T-helper 2 cell treated with Interferon-gamma antibody and Interleukin-4, amounts not matched to agents 5 μg/mL and 100 μg/mL, for 36 hours (primary cell): ENCODE results near the gene IGFBP4.

Experiments used
- DNase-seq: peaks from one replicate; pipeline ENCODE4 v3.0.0; 2021; ENCODE audit warnings: low spot score
- H3K27ac Mint-ChIP-seq: one replicate; pipeline ENCODE4 v1.8.0; 2021; ENCODE audit warnings: mild to moderate bottlenecking, mixed read lengths
- H3K27me3 Mint-ChIP-seq: one replicate; pipeline ENCODE4 v1.8.0; 2021; ENCODE audit warnings: low read depth, mixed read lengths
- H3K36me3 Mint-ChIP-seq: one replicate; pipeline ENCODE4 v1.8.0; 2021; ENCODE audit warnings: low read depth, mixed read lengths
- H3K4me1 Mint-ChIP-seq: one replicate; pipeline ENCODE4 v1.8.0; 2021; ENCODE audit warnings: low read depth, mixed read lengths
- H3K4me3 Mint-ChIP-seq: one replicate; pipeline ENCODE4 v1.8.0; 2022; ENCODE audit warnings: mild to moderate bottlenecking, moderate library complexity, mixed read lengths
- H3K9me3 Mint-ChIP-seq: one replicate; pipeline ENCODE4 v1.8.0; 2021; ENCODE audit warnings: mixed read lengths

Gene IGFBP4

GRCh38 chr17:40442392-40443195, 656 bp upstream of the IGFBP4 start:
- peaks cover 13% of the 10 kb centered on the region for H3K36me3 Mint-ChIP-seq
- peaks cover 34% of the 10 kb centered on the region for H3K4me1 Mint-ChIP-seq
- peak overlapping the region; percentile 59 for H3K4me3 Mint-ChIP-seq
- no peaks in the 10 kb centered on the region for H3K9me3 Mint-ChIP-seq
- H3K27ac Mint-ChIP-seq = peak overlapping the region; percentile 55
- no peak for DNase-seq
- peaks cover 2% of the 10 kb centered on the region for H3K27me3 Mint-ChIP-seq

GRCh38 chr17:40443988-40444899, 994 bp downstream of the IGFBP4 start:
- Mint-ChIP-seq H3K27me3 (peaks cover 2% of the 10 kb centered on the region), H3K4me3 (peak overlapping the region; percentile 88), H3K4me1 (peaks cover 46% of the 10 kb centered on the region), H3K27ac (peak overlapping the region; percentile 90), H3K36me3 (peaks cover 19% of the 10 kb centered on the region), H3K9me3 (no peaks in the 10 kb centered on the region)
- peak; percentile 24 for DNase-seq

- Mint-ChIP-seq H3K9me3 (no peaks in the 10 kb centered on the region), H3K4me1 (peaks cover 49% of the 10 kb centered on the region), H3K36me3 (peaks cover 21% of the 10 kb centered on the region), H3K27me3 (peaks cover 2% of the 10 kb centered on the region), H3K4me3 (peak overlapping the region; percentile 88), H3K27ac (peak overlapping the region; percentile 90)
- no peak for DNase-seq
Observed at GRCh38 chr17:40445751-40446468, 2.7 kb downstream of the IGFBP4 start.

DNA sequence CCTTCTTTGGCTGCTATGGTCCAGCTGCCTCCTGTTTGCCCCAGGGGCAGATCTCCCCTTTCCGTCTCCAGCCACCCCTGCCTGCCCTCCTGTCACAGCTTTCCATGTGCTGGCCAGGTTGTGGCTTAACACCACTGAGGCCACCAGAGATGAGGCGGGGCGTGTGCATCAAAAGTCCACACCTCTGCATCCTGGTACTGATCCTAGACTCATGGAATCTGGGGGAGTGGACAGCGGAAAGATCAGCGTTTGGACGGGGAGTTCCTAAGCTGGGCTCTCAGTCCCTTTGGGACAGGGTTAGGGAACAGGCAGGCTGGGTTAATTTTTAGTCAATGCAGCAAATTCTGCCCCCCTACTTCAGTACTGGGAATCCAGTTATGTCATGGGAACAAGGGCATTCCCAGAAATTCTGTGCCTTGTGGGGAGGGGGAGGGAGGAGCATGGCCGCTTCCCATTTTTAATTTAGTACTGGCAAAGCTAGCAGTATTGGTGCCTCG, 3.9 kb downstream of the IGFBP4 start:
- Mint-ChIP-seq H3K27me3 (peaks cover 2% of the 10 kb centered on the region), H3K4me1 (peaks cover 48% of the 10 kb centered on the region), H3K27ac (no peak overlapping the region), H3K9me3 (no peaks in the 10 kb centered on the region), H3K4me3 (peak overlapping the region; percentile 65), H3K36me3 (peaks cover 25% of the 10 kb centered on the region)
- DNase-seq = no peak

DNA sequence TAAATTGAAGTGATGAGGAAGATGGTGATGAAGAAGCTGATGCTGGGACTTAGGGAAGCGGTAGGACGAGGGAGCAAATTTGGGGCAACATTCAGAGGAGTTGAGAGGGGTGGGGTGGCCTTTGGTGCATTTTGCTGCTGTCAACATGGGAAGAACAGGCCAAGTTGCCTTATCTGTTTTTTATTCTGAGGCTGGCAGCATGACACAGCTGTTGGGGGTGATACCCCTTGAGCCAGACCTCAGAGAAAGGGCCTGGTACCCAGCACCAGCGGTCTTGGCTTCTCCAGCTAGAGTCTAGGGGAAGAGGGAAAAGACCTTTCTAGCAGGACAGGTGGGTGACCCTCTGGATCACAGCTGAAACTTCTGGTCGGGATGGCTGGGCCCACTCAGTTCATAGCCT, 4.6 kb downstream of the IGFBP4 start:
- Mint-ChIP-seq H3K4me1 (peaks cover 44% of the 10 kb centered on the region), H3K4me3 (peak overlapping the region; percentile 65), H3K36me3 (peaks cover 27% of the 10 kb centered on the region), H3K9me3 (no peaks in the 10 kb centered on the region), H3K27me3 (peaks cover 2% of the 10 kb centered on the region), H3K27ac (peak overlapping the region; percentile 42)
- no peak for DNase-seq

GRCh38 chr17:40448213-40448638, 5.0 kb downstream of the IGFBP4 start:
- no peaks in the 10 kb centered on the region for H3K9me3 Mint-ChIP-seq
- H3K4me3 Mint-ChIP-seq = peak overlapping the region; percentile 65
- H3K4me1 Mint-ChIP-seq = peaks cover 44% of the 10 kb centered on the region
- no peak for DNase-seq
- H3K27ac Mint-ChIP-seq = peak overlapping the region; percentile 42
- H3K27me3 Mint-ChIP-seq = peaks cover 2% of the 10 kb centered on the region
- peaks cover 31% of the 10 kb centered on the region for H3K36me3 Mint-ChIP-seq

DNA sequence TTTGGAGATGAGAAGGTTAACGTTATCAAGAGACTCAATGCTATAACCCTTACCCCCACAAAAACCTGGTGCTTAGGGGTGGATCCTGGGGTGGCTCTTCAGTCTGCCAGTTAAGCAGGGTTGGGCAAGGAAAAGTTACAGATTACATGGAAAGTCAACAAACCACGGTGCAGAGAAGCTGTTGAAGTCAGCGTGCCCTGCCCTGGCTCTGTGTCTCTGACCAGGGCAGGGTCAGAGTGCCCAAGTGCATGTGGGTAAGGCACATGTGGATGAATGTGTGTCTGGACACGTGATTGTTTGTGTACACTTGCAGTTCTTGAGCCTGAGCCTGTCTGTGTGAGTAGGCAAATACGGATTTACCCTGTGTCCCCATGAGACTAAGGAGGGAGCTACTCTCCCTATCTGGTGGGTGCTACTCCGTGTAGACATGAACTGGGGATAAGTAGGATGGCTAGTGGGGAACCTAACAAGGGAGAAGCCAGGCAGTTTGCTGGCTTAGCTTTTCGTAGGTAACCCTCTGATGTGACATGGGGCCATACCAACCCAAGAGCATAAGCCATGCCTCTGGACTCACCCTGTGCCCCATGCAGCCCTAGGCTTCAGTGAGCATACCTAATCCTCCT, 5.5 kb downstream of the IGFBP4 start:
- peak overlapping the region; percentile 65 for H3K4me3 Mint-ChIP-seq
- DNase-seq = no peak
- H3K9me3 Mint-ChIP-seq = no peaks in the 10 kb centered on the region
- H3K27ac Mint-ChIP-seq = no peak overlapping the region
- H3K36me3 Mint-ChIP-seq = peaks cover 35% of the 10 kb centered on the region
- H3K27me3 Mint-ChIP-seq = peaks cover 2% of the 10 kb centered on the region
- peaks cover 44% of the 10 kb centered on the region for H3K4me1 Mint-ChIP-seq

DNA sequence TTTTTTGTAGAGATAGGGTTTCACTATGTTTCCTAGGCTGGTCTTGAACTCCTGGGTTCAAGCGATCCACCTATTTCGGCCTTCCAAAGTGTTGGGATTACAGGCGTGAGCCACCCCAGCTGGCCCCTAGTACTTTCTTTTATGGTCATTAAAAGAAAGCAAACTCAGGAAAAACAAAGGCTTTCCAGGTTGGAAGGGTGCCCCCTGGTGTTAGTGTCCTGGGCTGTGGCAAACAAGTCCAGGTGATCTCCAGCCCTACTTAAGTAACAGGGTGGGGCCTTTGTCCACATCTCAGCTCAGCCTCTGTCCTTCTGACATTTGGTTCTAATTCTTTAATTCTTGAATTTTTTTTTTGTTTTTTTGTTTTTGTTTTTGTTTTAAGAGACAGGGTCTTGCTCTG, 6.9 kb downstream of the IGFBP4 start:
- no peak overlapping the region for H3K27ac Mint-ChIP-seq
- peaks cover 35% of the 10 kb centered on the region for H3K4me1 Mint-ChIP-seq
- DNase-seq = peak; percentile 21

DNA sequence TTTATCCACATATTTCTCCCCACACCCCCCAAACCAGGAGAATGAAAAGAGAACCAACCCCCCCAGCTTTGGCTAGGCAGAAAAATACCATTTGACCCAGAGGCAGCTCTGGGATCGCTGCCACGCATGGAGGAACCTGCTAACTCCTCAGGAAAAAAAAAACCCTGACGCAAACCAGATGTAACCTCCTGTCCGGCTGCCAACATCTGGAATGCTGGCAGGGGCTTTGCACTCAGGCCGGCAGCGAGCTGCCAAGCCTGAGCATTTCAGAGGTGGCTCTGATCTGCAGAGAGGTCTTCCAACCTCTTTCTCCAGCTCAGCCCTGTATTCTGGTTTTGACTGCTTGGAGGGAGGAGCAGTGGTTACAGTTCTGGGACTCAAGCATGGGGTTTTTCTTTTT, 8.2 kb downstream of the IGFBP4 start:
- DNase-seq = no peak
- Mint-ChIP-seq H3K4me1 (peaks cover 28% of the 10 kb centered on the region), H3K27ac (no peak overlapping the region), H3K9me3 (no peaks in the 10 kb centered on the region), H3K27me3 (no peaks in the 10 kb centered on the region), H3K36me3 (peaks cover 49% of the 10 kb centered on the region), H3K4me3 (no peak overlapping the region)

More for the DNA sequence above, 6.9 kb downstream of the IGFBP4 start:
- Mint-ChIP-seq H3K9me3 (no peaks in the 10 kb centered on the region), H3K4me3 (no peak overlapping the region), H3K27me3 (no peaks in the 10 kb centered on the region), H3K36me3 (peaks cover 42% of the 10 kb centered on the region)

- peak; percentile 55 for DNase-seq
- Mint-ChIP-seq H3K27ac (no peak overlapping the region), H3K9me3 (no peaks in the 10 kb centered on the region), H3K4me1 (peaks cover 22% of the 10 kb centered on the region), H3K4me3 (no peak overlapping the region), H3K36me3 (peaks cover 54% of the 10 kb centered on the region), H3K27me3 (no peaks in the 10 kb centered on the region)
Observed at GRCh38 chr17:40452216-40452787, 9.1 kb downstream of the IGFBP4 start.

DNA sequence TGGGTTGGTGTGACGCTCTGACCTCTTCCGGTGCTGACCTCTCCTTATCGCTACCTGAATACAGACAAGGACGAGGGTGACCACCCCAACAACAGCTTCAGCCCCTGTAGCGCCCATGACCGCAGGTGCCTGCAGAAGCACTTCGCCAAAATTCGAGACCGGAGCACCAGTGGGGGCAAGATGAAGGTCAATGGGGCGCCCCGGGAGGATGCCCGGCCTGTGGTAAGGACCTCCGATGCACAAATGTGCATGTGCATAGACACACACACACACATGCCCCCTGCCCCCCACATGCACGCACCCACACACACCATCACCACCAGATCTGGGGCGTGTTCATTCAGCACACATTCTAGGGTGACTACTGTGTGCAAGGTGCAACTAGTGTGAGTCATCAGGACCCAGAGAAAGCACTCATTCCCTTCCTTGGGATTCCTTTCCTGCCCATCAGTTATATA, 9.7 kb downstream of the IGFBP4 start:
- no peak for DNase-seq
- no peaks in the 10 kb centered on the region for H3K9me3 Mint-ChIP-seq
- no peaks in the 10 kb centered on the region for H3K27me3 Mint-ChIP-seq
- H3K36me3 Mint-ChIP-seq = peaks cover 58% of the 10 kb centered on the region
- peaks cover 16% of the 10 kb centered on the region for H3K4me1 Mint-ChIP-seq
- no peak overlapping the region for H3K4me3 Mint-ChIP-seq
- no peak overlapping the region for H3K27ac Mint-ChIP-seq

- DNase-seq = no peak
- no peak overlapping the region for H3K27ac Mint-ChIP-seq
- H3K36me3 Mint-ChIP-seq = peaks cover 57% of the 10 kb centered on the region
- no peaks in the 10 kb centered on the region for H3K9me3 Mint-ChIP-seq
- no peak overlapping the region for H3K4me3 Mint-ChIP-seq
- H3K4me1 Mint-ChIP-seq = peaks cover 6% of the 10 kb centered on the region
- no peaks in the 10 kb centered on the region for H3K27me3 Mint-ChIP-seq
Observed at GRCh38 chr17:40453881-40454612, 10.8 kb downstream of the IGFBP4 start.
